ENCODE results near the gene LIME1.

Gene LIME1

DNA sequence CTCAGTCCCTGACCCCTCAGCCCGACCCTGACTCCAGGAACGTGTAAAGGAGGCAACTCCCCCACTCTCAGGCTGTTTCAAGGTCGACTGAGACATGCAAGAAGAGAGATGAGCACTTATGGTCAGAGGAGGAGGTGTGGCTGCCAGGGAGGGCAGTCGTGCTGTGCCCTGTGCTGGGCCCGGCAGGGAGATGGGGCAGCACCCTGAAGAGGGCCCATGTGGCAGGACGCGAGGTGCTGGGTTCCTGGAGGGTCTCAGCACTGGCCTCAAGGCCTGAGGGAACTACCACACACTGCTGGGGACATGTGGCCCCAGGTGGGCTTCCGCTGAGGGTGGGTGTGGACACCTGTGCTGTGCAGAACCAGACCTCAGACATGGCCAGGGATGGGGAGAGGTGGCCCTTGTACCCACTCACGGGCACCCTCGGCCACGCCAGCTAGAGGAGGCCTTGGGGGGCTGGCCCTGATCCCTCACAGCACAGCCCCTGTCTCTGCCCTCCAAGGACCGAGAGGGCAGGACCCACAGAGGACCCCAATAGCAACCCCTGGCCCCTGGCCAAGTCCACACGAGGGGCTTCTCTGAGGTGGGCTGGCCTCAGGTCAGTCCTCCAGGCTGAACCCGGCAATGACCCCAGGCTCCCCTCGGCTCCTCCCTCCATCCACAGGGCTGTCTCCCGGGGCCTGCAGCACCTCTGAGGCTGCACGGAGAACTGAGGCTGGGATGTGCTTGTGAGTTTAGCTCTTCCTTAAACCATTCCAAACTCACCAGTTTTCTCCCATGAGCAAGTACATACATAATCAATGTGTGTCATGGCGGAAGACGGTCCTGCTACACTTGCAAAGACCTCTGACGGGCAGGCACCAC is 11.8 kb downstream of the LIME1 start:
- Histone ChIP-seq H3K4me3 (ENCODE audit: low read length) (no peak overlapping the region), H3K9ac (ENCODE audit: low read length) (no peak overlapping the region), H3K27me3 (ENCODE audit: control insufficient read depth, insufficient read depth, low read length) (no peaks in the 10 kb centered on the region), H3K36me3 (ENCODE audit: control insufficient read depth, insufficient read depth, low read length) (peaks cover 2% of the 10 kb centered on the region), H3K27ac (ENCODE audit: low read depth, low read length) (no peak overlapping the region), H3K4me1 (ENCODE audit: control insufficient read depth, insufficient read depth, low read length) (no peaks in the 10 kb centered on the region)

DNA sequence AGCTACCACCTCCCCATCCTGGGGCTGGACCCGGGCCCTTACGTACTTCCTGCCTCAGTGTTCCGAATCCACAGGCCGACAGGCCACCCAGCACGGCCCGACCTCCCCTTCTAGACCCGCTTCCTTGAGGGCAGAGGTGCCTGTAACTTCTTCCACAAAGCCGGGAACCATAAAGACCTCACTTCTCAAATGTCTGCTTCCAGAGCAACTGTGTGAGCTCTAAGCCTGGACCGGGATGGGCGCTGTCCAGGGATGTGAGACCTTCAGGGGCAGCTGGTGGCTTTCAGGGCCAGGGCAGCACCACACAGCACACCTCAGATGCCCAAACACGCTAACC is 12.4 kb downstream of the LIME1 start:
- Histone ChIP-seq H3K36me3 (ENCODE audit: control insufficient read depth, insufficient read depth, low read length) (peaks cover 2% of the 10 kb centered on the region), H3K4me1 (ENCODE audit: control insufficient read depth, insufficient read depth, low read length) (no peaks in the 10 kb centered on the region), H3K9ac (ENCODE audit: low read length) (no peak overlapping the region), H3K4me3 (ENCODE audit: low read length) (no peak overlapping the region), H3K27ac (ENCODE audit: low read depth, low read length) (no peak overlapping the region), H3K27me3 (ENCODE audit: control insufficient read depth, insufficient read depth, low read length) (no peaks in the 10 kb centered on the region)

DNA sequence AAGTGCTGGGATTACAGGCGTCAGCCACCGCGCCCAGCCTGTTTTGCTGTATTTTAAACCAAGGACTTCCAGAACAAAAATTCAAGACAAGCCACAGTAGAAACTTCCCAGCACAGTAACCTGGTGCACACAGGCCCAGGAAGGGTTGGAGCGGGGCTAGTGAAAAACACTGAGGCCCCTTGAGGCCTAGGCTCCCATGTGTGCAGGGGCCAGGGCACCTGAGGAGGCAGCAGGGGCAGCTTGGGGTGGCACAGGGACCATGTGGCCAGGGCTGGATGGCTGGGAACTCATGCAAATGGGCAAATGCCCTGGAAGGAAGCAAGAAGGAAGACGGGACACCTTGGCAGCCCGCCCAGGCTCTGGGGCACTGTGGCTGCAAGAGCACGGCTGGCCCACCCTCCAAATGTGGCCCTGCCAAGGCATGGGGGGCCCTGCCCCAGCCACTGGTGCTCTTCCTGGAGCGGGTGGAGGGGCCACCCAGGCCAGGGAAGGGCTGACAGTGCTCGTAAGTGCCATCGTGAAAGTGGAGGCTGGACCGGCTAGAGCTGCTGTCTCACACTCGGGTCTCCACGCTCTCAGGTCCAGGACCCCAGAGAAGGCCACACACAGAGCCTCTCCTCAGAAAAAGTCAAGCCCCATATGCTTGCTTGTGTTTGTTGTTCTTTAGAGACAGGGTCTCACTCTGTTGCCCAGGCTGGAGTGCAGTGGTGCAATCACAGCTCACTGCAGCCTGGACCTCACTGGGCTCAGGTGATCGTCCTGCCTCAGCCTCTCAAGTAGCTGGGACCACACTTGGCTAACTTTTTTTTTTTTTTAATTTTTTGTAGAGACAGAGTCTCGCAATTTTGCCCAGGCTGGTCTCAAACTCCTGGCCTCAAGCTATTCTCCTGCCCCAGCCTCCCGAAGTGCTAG is 13.4 kb downstream of the LIME1 start:
- H3K4me1 ChIP-seq (ENCODE audit: control insufficient read depth, insufficient read depth, low read length), result no peaks in the 10 kb centered on the region

DNA sequence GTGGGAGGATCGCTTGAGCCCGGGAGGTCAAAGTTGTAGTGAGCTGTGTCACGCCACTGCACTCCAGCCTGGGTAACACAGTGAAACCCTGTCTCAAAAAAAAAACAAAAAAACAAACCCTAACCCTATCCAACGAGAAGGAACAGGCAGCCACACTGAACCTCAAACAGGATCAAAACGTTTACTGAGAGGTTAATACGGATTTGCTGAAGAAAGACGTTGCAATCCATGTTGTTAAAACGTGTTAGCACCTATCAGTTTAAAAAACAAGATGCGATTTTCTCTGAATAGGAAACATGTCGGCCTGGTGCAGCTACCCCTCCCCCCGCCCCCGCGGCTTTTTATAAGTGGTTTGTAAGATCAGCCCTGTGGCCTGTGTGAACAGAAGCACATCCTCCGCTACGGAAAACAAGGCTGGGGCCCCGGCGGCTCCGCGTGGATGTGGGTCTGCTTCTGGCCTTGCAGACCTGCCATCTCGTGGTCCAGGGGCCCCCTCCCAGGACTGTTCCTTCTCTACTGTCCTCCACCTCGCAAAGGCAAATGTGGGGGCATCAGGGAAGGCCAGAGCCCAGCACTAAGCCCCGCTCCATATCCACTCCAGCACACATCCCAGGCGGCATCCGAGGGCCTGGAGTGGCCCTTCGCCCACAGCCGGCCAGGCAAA is 14.5 kb downstream of the LIME1 start:
- Histone ChIP-seq H3K9ac (ENCODE audit: low read length) (no peak overlapping the region), H3K27me3 (ENCODE audit: control insufficient read depth, insufficient read depth, low read length) (no peaks in the 10 kb centered on the region), H3K27ac (ENCODE audit: low read depth, low read length) (no peak overlapping the region), H3K36me3 (ENCODE audit: control insufficient read depth, insufficient read depth, low read length) (peaks cover 2% of the 10 kb centered on the region), H3K4me1 (ENCODE audit: control insufficient read depth, insufficient read depth, low read length) (no peaks in the 10 kb centered on the region), H3K4me3 (ENCODE audit: low read length) (no peak overlapping the region)

More for the DNA sequence above, 13.4 kb downstream of the LIME1 start:
- Histone ChIP-seq H3K9ac (ENCODE audit: low read length) (no peak overlapping the region), H3K27ac (ENCODE audit: low read depth, low read length) (no peak overlapping the region), H3K4me3 (ENCODE audit: low read length) (no peak overlapping the region), H3K27me3 (ENCODE audit: control insufficient read depth, insufficient read depth, low read length) (no peaks in the 10 kb centered on the region), H3K36me3 (ENCODE audit: control insufficient read depth, insufficient read depth, low read length) (peaks cover 2% of the 10 kb centered on the region)

DNA sequence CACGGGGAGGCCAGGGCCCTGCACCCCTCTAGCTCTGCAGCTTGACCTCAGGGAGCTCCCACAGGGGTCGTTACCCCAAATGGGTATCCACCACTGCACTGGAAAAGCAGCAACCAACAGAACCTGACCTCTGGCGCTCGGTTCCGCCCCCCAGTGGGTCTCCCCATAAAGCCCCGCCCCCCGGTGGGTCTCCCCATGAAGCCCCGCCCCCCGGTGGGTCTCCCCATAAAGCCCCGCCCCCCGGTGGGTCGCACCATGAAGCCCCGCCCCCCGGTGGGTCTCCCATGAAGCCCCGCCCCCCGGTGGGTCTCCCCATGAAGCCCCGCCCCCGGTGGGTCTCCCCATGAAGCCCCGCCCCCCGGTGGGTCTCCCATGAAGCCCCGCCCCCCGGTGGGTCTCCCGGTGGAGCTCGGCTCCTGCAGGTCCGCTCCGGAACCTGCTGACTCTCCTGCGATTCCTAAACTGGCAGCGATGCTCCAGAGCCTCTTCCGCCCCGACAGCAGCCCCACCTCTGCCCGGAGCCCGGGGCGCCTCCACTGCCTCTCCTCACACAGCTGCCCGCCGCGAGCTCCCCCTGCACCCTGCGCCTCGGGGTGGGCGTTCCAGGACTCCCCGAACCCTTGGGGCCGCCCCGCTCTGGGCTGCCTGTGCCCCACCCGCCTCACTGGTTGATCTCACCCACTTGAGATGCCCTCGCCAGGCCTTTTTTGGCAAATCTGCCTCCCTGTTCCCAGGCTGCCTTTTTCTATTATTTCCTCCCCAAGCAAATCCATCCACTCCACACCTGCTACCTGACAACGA is 15.2 kb downstream of the LIME1 start:
- no peaks in the 10 kb centered on the region for H3K27me3 ChIP-seq (ENCODE audit: control insufficient read depth, insufficient read depth, low read length)
- no peaks in the 10 kb centered on the region for H3K4me1 ChIP-seq (ENCODE audit: control insufficient read depth, insufficient read depth, low read length)
- H3K4me3 ChIP-seq (ENCODE audit: low read length), result no peak overlapping the region
- no peaks in the 10 kb centered on the region for H3K36me3 ChIP-seq (ENCODE audit: control insufficient read depth, insufficient read depth, low read length)
- no peak overlapping the region for H3K9ac ChIP-seq (ENCODE audit: low read length)
- no peak overlapping the region for H3K27ac ChIP-seq (ENCODE audit: low read depth, low read length)

DNA sequence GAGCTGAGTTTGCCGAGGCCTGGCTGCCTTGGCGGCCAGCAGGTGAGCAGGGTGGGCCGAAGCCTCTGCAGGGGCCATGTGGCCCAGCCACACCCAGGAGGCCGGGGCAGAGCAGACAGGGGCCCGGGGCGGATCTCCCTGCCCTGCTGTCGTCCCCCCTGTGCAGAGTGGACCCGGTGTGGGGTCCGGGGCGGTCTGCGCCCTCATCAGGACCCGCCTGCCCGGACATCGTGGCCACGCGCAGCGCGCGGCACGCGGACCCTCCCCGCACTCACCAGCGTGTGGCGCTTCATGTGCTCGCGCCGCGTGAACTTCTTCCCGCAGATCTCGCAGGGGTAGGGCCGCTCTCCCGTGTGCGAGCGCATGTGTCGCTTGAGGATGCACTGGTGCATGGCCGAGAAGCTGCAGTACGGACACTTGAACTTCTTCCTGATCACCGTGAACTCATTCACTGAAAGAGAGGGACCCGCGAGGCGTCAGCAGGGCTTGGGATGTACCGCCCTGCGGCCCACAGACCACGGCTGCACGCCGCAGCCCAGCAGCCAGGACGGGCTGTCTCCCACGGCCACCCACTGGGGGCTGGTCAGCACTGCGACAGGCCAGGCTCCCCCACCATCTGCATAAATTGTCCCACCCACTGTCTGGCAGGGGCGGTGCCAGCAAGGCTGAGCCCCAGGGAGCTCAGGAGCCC is 16.1 kb downstream of the LIME1 start:
- Histone ChIP-seq H3K4me3 (ENCODE audit: low read length) (no peak overlapping the region), H3K27ac (ENCODE audit: low read depth, low read length) (no peak overlapping the region), H3K27me3 (ENCODE audit: control insufficient read depth, insufficient read depth, low read length) (no peaks in the 10 kb centered on the region), H3K9ac (ENCODE audit: low read length) (no peak overlapping the region), H3K36me3 (ENCODE audit: control insufficient read depth, insufficient read depth, low read length) (no peaks in the 10 kb centered on the region), H3K4me1 (ENCODE audit: control insufficient read depth, insufficient read depth, low read length) (no peaks in the 10 kb centered on the region)

DNA sequence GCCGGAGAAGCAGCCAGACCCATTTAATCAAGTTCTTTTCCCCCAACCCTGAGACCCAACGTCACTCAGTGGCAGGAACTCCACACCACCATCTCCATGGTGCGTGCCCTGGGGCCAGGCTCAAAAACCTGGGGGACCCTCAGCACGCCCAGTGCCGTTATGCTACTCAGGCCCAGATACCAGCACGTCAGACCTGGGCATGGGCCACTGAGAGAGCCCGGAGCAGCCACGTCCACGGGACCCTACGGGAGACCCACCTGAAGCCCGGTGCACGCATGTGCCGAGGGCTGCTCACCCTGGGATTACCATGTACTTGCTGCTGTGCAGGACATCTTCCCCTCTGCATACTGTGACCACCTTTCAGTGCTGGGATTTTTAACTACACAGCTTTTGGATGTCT is 16.9 kb downstream of the LIME1 start:
- H3K9ac ChIP-seq (ENCODE audit: low read length), result no peak overlapping the region
- H3K4me1 ChIP-seq (ENCODE audit: control insufficient read depth, insufficient read depth, low read length), result no peaks in the 10 kb centered on the region
- H3K4me3 ChIP-seq (ENCODE audit: low read length), result no peak overlapping the region
- no peak overlapping the region for H3K27ac ChIP-seq (ENCODE audit: low read depth, low read length)
- no peaks in the 10 kb centered on the region for H3K36me3 ChIP-seq (ENCODE audit: control insufficient read depth, insufficient read depth, low read length)
- H3K27me3 ChIP-seq (ENCODE audit: control insufficient read depth, insufficient read depth, low read length), result no peaks in the 10 kb centered on the region

DNA sequence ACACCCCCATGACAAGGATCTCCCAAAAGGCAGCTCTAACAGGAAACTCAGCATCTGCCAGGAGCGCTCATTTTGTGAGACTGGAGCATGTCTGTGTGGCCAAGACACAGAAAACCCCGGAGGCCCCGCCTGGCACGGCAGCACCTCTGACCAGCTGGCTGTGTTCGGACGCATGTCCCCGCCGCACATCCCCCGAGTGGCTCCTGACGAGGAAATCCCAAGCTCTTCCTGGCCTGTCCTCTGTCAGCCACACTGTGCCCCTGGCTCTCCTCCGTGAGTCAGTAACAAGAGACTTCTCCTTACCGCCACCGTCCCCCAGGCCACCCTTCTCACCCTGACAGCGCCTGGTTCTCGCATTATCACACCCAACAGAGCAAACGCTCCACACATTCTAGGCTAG is 17.5 kb downstream of the LIME1 start:
- no peak overlapping the region for H3K27ac ChIP-seq (ENCODE audit: low read depth, low read length)
- H3K27me3 ChIP-seq (ENCODE audit: control insufficient read depth, insufficient read depth, low read length), result no peaks in the 10 kb centered on the region
- no peaks in the 10 kb centered on the region for H3K4me1 ChIP-seq (ENCODE audit: control insufficient read depth, insufficient read depth, low read length)
- no peak overlapping the region for H3K9ac ChIP-seq (ENCODE audit: low read length)
- no peak overlapping the region for H3K4me3 ChIP-seq (ENCODE audit: low read length)
- no peaks in the 10 kb centered on the region for H3K36me3 ChIP-seq (ENCODE audit: control insufficient read depth, insufficient read depth, low read length)

DNA sequence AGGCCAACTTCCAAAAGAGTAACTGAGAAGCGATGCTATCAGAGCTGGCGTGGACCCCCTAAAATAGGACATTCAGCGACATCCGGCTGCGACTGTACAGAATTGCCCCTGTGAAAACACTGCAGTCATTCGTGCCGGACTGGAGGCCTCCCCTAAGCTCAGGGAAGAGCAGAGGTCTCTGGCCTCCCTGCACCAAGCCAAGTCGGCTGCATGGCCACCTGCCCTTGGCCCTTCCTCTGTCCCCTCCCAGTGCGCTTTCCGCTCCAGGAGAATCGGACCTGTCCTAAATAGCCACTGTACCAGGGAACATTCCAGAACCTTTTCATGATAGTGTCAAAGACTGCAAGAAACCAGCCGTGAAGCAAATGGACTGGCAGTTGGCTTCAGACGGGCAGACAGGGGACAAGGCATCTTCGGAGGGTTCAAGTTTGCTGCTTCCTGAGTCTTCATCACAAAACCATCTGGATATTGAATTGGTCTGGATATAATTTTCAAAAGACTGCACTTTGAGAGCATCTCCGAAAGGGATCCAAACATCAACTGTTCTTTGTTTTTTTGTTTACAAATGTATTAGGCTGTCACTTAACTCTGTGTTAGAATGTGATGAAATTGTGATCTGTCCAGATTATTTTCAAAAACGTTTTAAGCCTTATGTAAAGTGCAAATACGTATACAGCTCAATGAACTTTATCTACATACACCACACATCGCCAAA is 19.6 kb downstream of the LIME1 start:
- Histone ChIP-seq H3K27ac (ENCODE audit: low read depth, low read length) (no peak overlapping the region), H3K27me3 (ENCODE audit: control insufficient read depth, insufficient read depth, low read length) (no peaks in the 10 kb centered on the region), H3K4me3 (ENCODE audit: low read length) (no peak overlapping the region), H3K9ac (ENCODE audit: low read length) (no peak overlapping the region), H3K36me3 (ENCODE audit: control insufficient read depth, insufficient read depth, low read length) (no peaks in the 10 kb centered on the region), H3K4me1 (ENCODE audit: control insufficient read depth, insufficient read depth, low read length) (no peaks in the 10 kb centered on the region)

DNA sequence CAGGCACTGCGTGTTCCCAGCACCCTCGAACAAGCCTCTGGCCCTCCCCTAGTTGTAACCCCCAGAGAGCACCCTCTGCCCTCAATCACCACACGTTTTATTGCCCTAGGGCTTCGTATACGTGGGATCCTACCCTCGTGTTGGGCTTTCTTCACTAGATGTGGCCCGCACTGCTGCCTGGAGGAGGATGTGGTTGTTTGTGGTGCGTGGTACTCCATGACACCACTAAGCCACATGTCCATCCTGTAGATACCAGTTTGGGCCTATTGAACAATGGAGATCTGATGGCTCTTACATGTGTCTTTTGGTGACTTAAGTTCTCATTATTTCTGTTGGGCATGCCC is 20.2 kb downstream of the LIME1 start:
- Histone ChIP-seq H3K4me3 (ENCODE audit: low read length) (no peak overlapping the region), H3K9ac (ENCODE audit: low read length) (no peak overlapping the region), H3K27me3 (ENCODE audit: control insufficient read depth, insufficient read depth, low read length) (no peaks in the 10 kb centered on the region), H3K4me1 (ENCODE audit: control insufficient read depth, insufficient read depth, low read length) (no peaks in the 10 kb centered on the region), H3K27ac (ENCODE audit: low read depth, low read length) (no peak overlapping the region), H3K36me3 (ENCODE audit: control insufficient read depth, insufficient read depth, low read length) (no peaks in the 10 kb centered on the region)

DNA sequence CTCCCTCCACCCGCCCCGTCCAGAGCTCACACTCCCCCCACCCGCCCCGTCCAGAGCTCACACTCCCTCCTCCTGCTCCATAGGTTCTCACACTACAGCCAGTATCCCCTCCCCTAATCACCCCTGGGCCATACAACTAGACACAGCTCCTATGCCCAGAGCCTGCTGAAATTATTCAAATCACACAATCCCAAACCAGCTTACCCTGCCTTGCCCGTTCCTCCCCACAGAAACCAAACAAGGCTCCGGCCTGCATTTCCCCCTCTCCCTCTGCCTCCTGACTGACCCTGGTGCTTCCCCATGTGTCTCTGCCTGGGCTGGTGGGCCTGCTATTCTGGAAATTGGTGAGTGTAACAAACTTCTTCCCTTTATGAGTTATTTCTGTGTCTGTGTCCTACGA is 21.7 kb downstream of the LIME1 start:
- Histone ChIP-seq H3K4me3 (ENCODE audit: low read length) (no peak overlapping the region), H3K27ac (ENCODE audit: low read depth, low read length) (no peak overlapping the region), H3K27me3 (ENCODE audit: control insufficient read depth, insufficient read depth, low read length) (no peaks in the 10 kb centered on the region), H3K4me1 (ENCODE audit: control insufficient read depth, insufficient read depth, low read length) (no peaks in the 10 kb centered on the region), H3K36me3 (ENCODE audit: control insufficient read depth, insufficient read depth, low read length) (no peaks in the 10 kb centered on the region), H3K9ac (ENCODE audit: low read length) (no peak overlapping the region)
